Measurements from ENCODE around the gene HOXD3. TPM values are rescaled to one million over a fixed set of nuclear protein-coding genes. Genes with fewer than 3 reads are reported as not detected.

The HOXD3 gene
- total and polyA plus RNA-seq, 9 donors: 0.91 to 4.0 (median 1.7) TPM

- no peak overlapping the region for H3K27ac ChIP-seq (ENCODE audit: low read length)
- WGBS (ENCODE audit: insufficient coverage): 85% methylated on average over 6 of the region's 14 CpGs
- peaks cover 20% of the 10 kb centered on the region for H3K36me3 ChIP-seq (ENCODE audit: control insufficient read depth, insufficient read depth, low read length)
- no peak overlapping the region for H3K4me3 ChIP-seq (ENCODE audit: low read length)
- peaks cover 83% of the 10 kb centered on the region for H3K27me3 ChIP-seq (ENCODE audit: control insufficient read depth, insufficient read depth, low read length)
- no peaks in the 10 kb centered on the region for H3K4me1 ChIP-seq (ENCODE audit: control insufficient read depth, insufficient read depth, low read length)
- no peak for DNase-seq
- no peaks in the 10 kb centered on the region for H3K9me3 ChIP-seq (replicated peaks; ENCODE audit: control insufficient read depth, low read depth, low read length)
Measured at GRCh38 chr2:176150584-176151441, 6.3 kb upstream of the HOXD3 start.

- Histone ChIP-seq H3K27ac (ENCODE audit: low read length) (no peak within 1 kb of the TSS), H3K4me1 (ENCODE audit: control insufficient read depth, insufficient read depth, low read length) (peaks cover 4% of the 10 kb centered on the region), H3K9me3 (replicated peaks; ENCODE audit: control insufficient read depth, low read depth, low read length) (no peaks in the 10 kb centered on the region), H3K36me3 (ENCODE audit: control insufficient read depth, insufficient read depth, low read length) (peaks cover 20% of the 10 kb centered on the region), H3K4me3 (ENCODE audit: low read length) (no peak within 1 kb of the TSS), H3K27me3 (ENCODE audit: control insufficient read depth, insufficient read depth, low read length) (peaks cover 85% of the 10 kb centered on the region)
- 47% methylated on average over 45 of the region's 55 CpGs for WGBS (ENCODE audit: insufficient coverage)
- DNase-seq: no peak
Measured at GRCh38 chr2:176151442-176152287, 5.4 kb upstream of the HOXD3 start, which contains the start of gene HOXD4. Gene HOXD4 (plus strand): TSS chr2:176151550. CDS start chr2:176151634, 84 bp downstream.

GRCh38 chr2:176152350-176153181 lies 4.5 kb upstream of the HOXD3 start:
- WGBS (ENCODE audit: insufficient coverage): 61% methylated on average over 36 of the region's 48 CpGs
- no peak overlapping the region for H3K27ac ChIP-seq (ENCODE audit: low read length)
- H3K9me3 ChIP-seq (replicated peaks; ENCODE audit: control insufficient read depth, low read depth, low read length): no peaks in the 10 kb centered on the region
- no peak for DNase-seq
- peaks cover 10% of the 10 kb centered on the region for H3K4me1 ChIP-seq (ENCODE audit: control insufficient read depth, insufficient read depth, low read length)
- H3K4me3 ChIP-seq (ENCODE audit: low read length): no peak overlapping the region
- peaks cover 85% of the 10 kb centered on the region for H3K27me3 ChIP-seq (ENCODE audit: control insufficient read depth, insufficient read depth, low read length)
- H3K36me3 ChIP-seq (ENCODE audit: control insufficient read depth, insufficient read depth, low read length): peaks cover 20% of the 10 kb centered on the region

- DNase-seq: no peak
- peaks cover 85% of the 10 kb centered on the region for H3K27me3 ChIP-seq (ENCODE audit: control insufficient read depth, insufficient read depth, low read length)
Measured at GRCh38 chr2:176154576-176155252, 2.4 kb upstream of the HOXD3 start.

GRCh38 chr2:176155356-176156044 lies 1.6 kb upstream of the HOXD3 start:
- no peak for DNase-seq
- whole genome bisulfite sequencing (ENCODE audit: insufficient coverage): 67% methylated on average over 1 of the region's 6 CpGs

More at GRCh38 chr2:176154576-176155252, 2.4 kb upstream of the HOXD3 start:
- no peak overlapping the region for H3K4me3 ChIP-seq (ENCODE audit: low read length)
- peaks cover 22% of the 10 kb centered on the region for H3K4me1 ChIP-seq (ENCODE audit: control insufficient read depth, insufficient read depth, low read length)
- H3K27ac ChIP-seq (ENCODE audit: low read length): no peak overlapping the region
- H3K9me3 ChIP-seq (replicated peaks; ENCODE audit: control insufficient read depth, low read depth, low read length): no peaks in the 10 kb centered on the region
- WGBS (ENCODE audit: insufficient coverage): 81% methylated on average over 3 of the region's 11 CpGs
- peaks cover 20% of the 10 kb centered on the region for H3K36me3 ChIP-seq (ENCODE audit: control insufficient read depth, insufficient read depth, low read length)

GRCh38 chr2:176156301-176156806 lies 753 bp upstream of the HOXD3 start:
- Histone ChIP-seq H3K36me3 (ENCODE audit: control insufficient read depth, insufficient read depth, low read length) (peaks cover 15% of the 10 kb centered on the region), H3K27ac (ENCODE audit: low read length) (no peak overlapping the region), H3K4me3 (ENCODE audit: low read length) (no peak overlapping the region), H3K4me1 (ENCODE audit: control insufficient read depth, insufficient read depth, low read length) (peaks cover 34% of the 10 kb centered on the region), H3K9me3 (replicated peaks; ENCODE audit: control insufficient read depth, low read depth, low read length) (no peaks in the 10 kb centered on the region), H3K27me3 (ENCODE audit: control insufficient read depth, insufficient read depth, low read length) (peaks cover 85% of the 10 kb centered on the region)
- DNase-seq: no peak
- WGBS (ENCODE audit: insufficient coverage): 81% methylated on average over 3 of the region's 8 CpGs

More at GRCh38 chr2:176155356-176156044, 1.6 kb upstream of the HOXD3 start:
- Histone ChIP-seq H3K4me1 (ENCODE audit: control insufficient read depth, insufficient read depth, low read length) (peaks cover 30% of the 10 kb centered on the region), H3K4me3 (ENCODE audit: low read length) (no peak overlapping the region), H3K27me3 (ENCODE audit: control insufficient read depth, insufficient read depth, low read length) (peaks cover 85% of the 10 kb centered on the region), H3K9me3 (replicated peaks; ENCODE audit: control insufficient read depth, low read depth, low read length) (no peaks in the 10 kb centered on the region), H3K27ac (ENCODE audit: low read length) (no peak overlapping the region), H3K36me3 (ENCODE audit: control insufficient read depth, insufficient read depth, low read length) (peaks cover 18% of the 10 kb centered on the region)

GRCh38 chr2:176157499-176158185 lies 535 bp downstream of the HOXD3 start:
- H3K27me3 ChIP-seq (ENCODE audit: control insufficient read depth, insufficient read depth, low read length): peaks cover 85% of the 10 kb centered on the region
- peak overlapping the region; percentile 10 for H3K4me3 ChIP-seq (ENCODE audit: low read length)
- peaks cover 45% of the 10 kb centered on the region for H3K4me1 ChIP-seq (ENCODE audit: control insufficient read depth, insufficient read depth, low read length)
- peaks cover 12% of the 10 kb centered on the region for H3K36me3 ChIP-seq (ENCODE audit: control insufficient read depth, insufficient read depth, low read length)
- H3K9me3 ChIP-seq (replicated peaks; ENCODE audit: control insufficient read depth, low read depth, low read length): no peaks in the 10 kb centered on the region
- no peak overlapping the region for H3K27ac ChIP-seq (ENCODE audit: low read length)
- WGBS (ENCODE audit: insufficient coverage): 42% methylated on average over 38 of the region's 43 CpGs
- no peak for DNase-seq

- no peaks in the 10 kb centered on the region for H3K9me3 ChIP-seq (replicated peaks; ENCODE audit: control insufficient read depth, low read depth, low read length)
- H3K4me1 ChIP-seq (ENCODE audit: control insufficient read depth, insufficient read depth, low read length): peaks cover 51% of the 10 kb centered on the region
- H3K36me3 ChIP-seq (ENCODE audit: control insufficient read depth, insufficient read depth, low read length): peaks cover 9% of the 10 kb centered on the region
- H3K4me3 ChIP-seq (ENCODE audit: low read length): no peak overlapping the region
- no peak overlapping the region for H3K27ac ChIP-seq (ENCODE audit: low read length)
- 60% methylated on average over 11 of the region's 22 CpGs for WGBS (ENCODE audit: insufficient coverage)
- peaks cover 85% of the 10 kb centered on the region for H3K27me3 ChIP-seq (ENCODE audit: control insufficient read depth, insufficient read depth, low read length)
- no peak for DNase-seq
Measured at GRCh38 chr2:176158186-176158591, 1.1 kb downstream of the HOXD3 start.

Measured in muscle of leg (tissue), 11 donors.